GM21390 (cell line): ENCODE results near the gene NEK10.

Experiments used
- ATAC-seq: cut with Tn5 transposase; IDR thresholded peaks from one replicate; pipeline ENCODE4 v1.9.1; 2021; ENCODE audit not compliant: unreplicated experiment

Gene NEK10

GRCh38 chr3:27119639-27120038 is 249.5 kb downstream of the NEK10 start:
- ATAC-seq, result no peak

GRCh38 chr3:27115352-27115751 is 253.8 kb downstream of the NEK10 start:
- ATAC-seq, result no peak

GRCh38 chr3:27114684-27115083 is 254.5 kb downstream of the NEK10 start:
- ATAC-seq, result no peak

GRCh38 chr3:27114129-27114528 is 255.1 kb downstream of the NEK10 start:
- ATAC-seq, result no peak

GRCh38 chr3:27110020-27110419 is 259.2 kb downstream of the NEK10 start:
- no peak for ATAC-seq

GRCh38 chr3:27108322-27108721 is 260.9 kb downstream of the NEK10 start:
- ATAC-seq, result no peak

GRCh38 chr3:27105904-27106303 is 263.3 kb downstream of the NEK10 start:
- no peak for ATAC-seq

- peak; percentile 52 for ATAC-seq
These were observed 272.0 kb downstream of the NEK10 start for GRCh38 chr3:27097182-27097581.

- peak; percentile 49 for ATAC-seq
These were observed 273.5 kb downstream of the NEK10 start for GRCh38 chr3:27095553-27096222.

GRCh38 chr3:27094721-27095120 is 274.5 kb downstream of the NEK10 start:
- no peak for ATAC-seq

GRCh38 chr3:27093771-27094170 is 275.4 kb downstream of the NEK10 start:
- no peak for ATAC-seq

- no peak for ATAC-seq
These were observed 278.7 kb downstream of the NEK10 start for GRCh38 chr3:27090275-27091041.

GRCh38 chr3:27089645-27090044 is 279.5 kb downstream of the NEK10 start:
- ATAC-seq, result no peak

GRCh38 chr3:27089068-27089467 is 280.1 kb downstream of the NEK10 start:
- ATAC-seq, result no peak

GRCh38 chr3:27085829-27086730 is 283.1 kb downstream of the NEK10 start:
- no peak for ATAC-seq

GRCh38 chr3:27081992-27082607 is 287.1 kb downstream of the NEK10 start:
- ATAC-seq, result no peak

GRCh38 chr3:27081566-27081965 is 287.6 kb downstream of the NEK10 start:
- ATAC-seq, result no peak

- no peak for ATAC-seq
These were observed 289.0 kb downstream of the NEK10 start for GRCh38 chr3:27080258-27080525.

GRCh38 chr3:27079427-27080257 is 289.5 kb downstream of the NEK10 start:
- no peak for ATAC-seq

- no peak for ATAC-seq
These were observed 290.8 kb downstream of the NEK10 start for GRCh38 chr3:27078246-27078913.
